Stimulated activated CD4-positive, alpha-beta T cell treated with anti-CD3 and anti-CD28 coated beads, Interleukin-2, amount 100 ng/mL, for 48 hours (primary cell): ENCODE measurements around the gene LAMC3.
A peak's percentile ranks its signal among the peaks of the same experiment; 100 is the strongest.
"Not testable (repeated sequence)": the region's sequence is repeated elsewhere in the genome, so short reads cannot be mapped to it uniquely, and the experiment has no call there.

ENCODE experiments used
- DNase-seq, 2 donors: peaks; one replicate each; pipeline ENCODE4 v3.0.0-alpha.2; 2020

LAMC3 gene

GRCh38 chr9:130992682-130993032 is 16.3 kb upstream of the LAMC3 start:
- DNase-seq = no peak

GRCh38 chr9:130993303-130994030 is 15.5 kb upstream of the LAMC3 start:
- DNase-seq = no peak

GRCh38 chr9:130994135-130995085 is 14.6 kb upstream of the LAMC3 start:
- DNase-seq = no peak

- DNase-seq = no peak
Measured at GRCh38 chr9:130995086-130996011, 13.6 kb upstream of the LAMC3 start.

- DNase-seq = no peak
Measured at GRCh38 chr9:130996205-130996604, 12.8 kb upstream of the LAMC3 start.

GRCh38 chr9:130996676-130997394 is 12.1 kb upstream of the LAMC3 start:
- DNase-seq = no peak

GRCh38 chr9:130997395-130997684 is 11.6 kb upstream of the LAMC3 start:
- DNase-seq = no peak

- DNase-seq = peak; percentile 53 to 65
Measured at GRCh38 chr9:130997925-130998596, 10.9 kb upstream of the LAMC3 start.

GRCh38 chr9:130998597-130999244 is 10.3 kb upstream of the LAMC3 start:
- no peak for DNase-seq

GRCh38 chr9:130999245-130999623 is 9.7 kb upstream of the LAMC3 start:
- DNase-seq = no peak

- not testable (repeated sequence) for DNase-seq
Measured at GRCh38 chr9:131000526-131000925, 8.4 kb upstream of the LAMC3 start.

- no peak for DNase-seq
Measured at GRCh38 chr9:131001021-131001420, 8.0 kb upstream of the LAMC3 start.

- DNase-seq = no peak
Measured at GRCh38 chr9:131001990-131002389, 7.0 kb upstream of the LAMC3 start.

- no peak for DNase-seq
Measured at GRCh38 chr9:131006601-131007000, 2.4 kb upstream of the LAMC3 start.

- DNase-seq = no peak
Measured at GRCh38 chr9:131008086-131008485, 888 bp upstream of the LAMC3 start.

GRCh38 chr9:131008563-131008908 is 438 bp upstream of the LAMC3 start:
- no peak for DNase-seq

GRCh38 chr9:131010482-131011273 is 1.7 kb downstream of the LAMC3 start:
- no peak for DNase-seq

- no peak for DNase-seq
Measured at GRCh38 chr9:131011274-131012022, 2.5 kb downstream of the LAMC3 start.

- DNase-seq = no peak
Measured at GRCh38 chr9:131012023-131012334, 3.0 kb downstream of the LAMC3 start.

- no peak for DNase-seq
Measured at GRCh38 chr9:131012396-131012917, 3.5 kb downstream of the LAMC3 start.
